ENCODE measurements around the gene CNFN.

GRCh38 chr19:42420055-42420544 is 30.0 kb upstream of the CNFN start:
- TF ChIP-seq YY1 (IDR thresholded peaks at IDR 0.05; ENCODE audit: insufficient read depth, insufficient read length) (no peak), SUZ12 (IDR thresholded peaks at IDR 0.05; ENCODE audit: extremely low read depth, insufficient read depth, insufficient read length) (no peak)

All from NT2/D1 (cell line).